ENCODE results near the gene IPO13. TPM values are rescaled to one million over a fixed set of nuclear protein-coding genes. Genes with fewer than 3 reads are reported as not detected.

IPO13 gene, protein sequence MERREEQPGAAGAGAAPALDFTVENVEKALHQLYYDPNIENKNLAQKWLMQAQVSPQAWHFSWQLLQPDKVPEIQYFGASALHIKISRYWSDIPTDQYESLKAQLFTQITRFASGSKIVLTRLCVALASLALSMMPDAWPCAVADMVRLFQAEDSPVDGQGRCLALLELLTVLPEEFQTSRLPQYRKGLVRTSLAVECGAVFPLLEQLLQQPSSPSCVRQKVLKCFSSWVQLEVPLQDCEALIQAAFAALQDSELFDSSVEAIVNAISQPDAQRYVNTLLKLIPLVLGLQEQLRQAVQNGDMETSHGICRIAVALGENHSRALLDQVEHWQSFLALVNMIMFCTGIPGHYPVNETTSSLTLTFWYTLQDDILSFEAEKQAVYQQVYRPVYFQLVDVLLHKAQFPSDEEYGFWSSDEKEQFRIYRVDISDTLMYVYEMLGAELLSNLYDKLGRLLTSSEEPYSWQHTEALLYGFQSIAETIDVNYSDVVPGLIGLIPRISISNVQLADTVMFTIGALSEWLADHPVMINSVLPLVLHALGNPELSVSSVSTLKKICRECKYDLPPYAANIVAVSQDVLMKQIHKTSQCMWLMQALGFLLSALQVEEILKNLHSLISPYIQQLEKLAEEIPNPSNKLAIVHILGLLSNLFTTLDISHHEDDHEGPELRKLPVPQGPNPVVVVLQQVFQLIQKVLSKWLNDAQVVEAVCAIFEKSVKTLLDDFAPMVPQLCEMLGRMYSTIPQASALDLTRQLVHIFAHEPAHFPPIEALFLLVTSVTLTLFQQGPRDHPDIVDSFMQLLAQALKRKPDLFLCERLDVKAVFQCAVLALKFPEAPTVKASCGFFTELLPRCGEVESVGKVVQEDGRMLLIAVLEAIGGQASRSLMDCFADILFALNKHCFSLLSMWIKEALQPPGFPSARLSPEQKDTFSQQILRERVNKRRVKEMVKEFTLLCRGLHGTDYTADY
- polyA plus RNA-seq (ENCODE audit: insufficient read depth in 1 of 5, insufficient read length in 5 of 5, low replicate concordance in 1 of 5), result 10 to 100 TPM; 15.8 to 24.3 (median 20.3) TPM
- long read RNA-seq, donor 1, partial matches to known transcripts, result 9 of 14 reads
- long read RNA-seq, donor 1, other reads (novel, unspliced or antisense), result 0 of 14 reads
- long read RNA-seq, donor 2, result 0 reads
- long read RNA-seq, donor 3, partial matches to known transcripts, result 6 of 7 reads
- long read RNA-seq, donor 3, other reads (novel, unspliced or antisense), result 0 of 7 reads
- long read RNA-seq, donor 4, result 0 reads
- long read RNA-seq, donor 5, partial matches to known transcripts, result 8 of 10 reads
- long read RNA-seq, donor 5, other reads (novel, unspliced or antisense), result 0 of 10 reads
- long read RNA-seq, donor 6, partial matches to known transcripts, result 0 of 2 reads
- long read RNA-seq, donor 6, other reads (novel, unspliced or antisense), result 0 of 2 reads
- long read RNA-seq, donor 7, partial matches to known transcripts, result 0 of 2 reads
- long read RNA-seq, donor 7, other reads (novel, unspliced or antisense), result 0 of 2 reads
- long read RNA-seq, donor 8, result 0 reads

DNA sequence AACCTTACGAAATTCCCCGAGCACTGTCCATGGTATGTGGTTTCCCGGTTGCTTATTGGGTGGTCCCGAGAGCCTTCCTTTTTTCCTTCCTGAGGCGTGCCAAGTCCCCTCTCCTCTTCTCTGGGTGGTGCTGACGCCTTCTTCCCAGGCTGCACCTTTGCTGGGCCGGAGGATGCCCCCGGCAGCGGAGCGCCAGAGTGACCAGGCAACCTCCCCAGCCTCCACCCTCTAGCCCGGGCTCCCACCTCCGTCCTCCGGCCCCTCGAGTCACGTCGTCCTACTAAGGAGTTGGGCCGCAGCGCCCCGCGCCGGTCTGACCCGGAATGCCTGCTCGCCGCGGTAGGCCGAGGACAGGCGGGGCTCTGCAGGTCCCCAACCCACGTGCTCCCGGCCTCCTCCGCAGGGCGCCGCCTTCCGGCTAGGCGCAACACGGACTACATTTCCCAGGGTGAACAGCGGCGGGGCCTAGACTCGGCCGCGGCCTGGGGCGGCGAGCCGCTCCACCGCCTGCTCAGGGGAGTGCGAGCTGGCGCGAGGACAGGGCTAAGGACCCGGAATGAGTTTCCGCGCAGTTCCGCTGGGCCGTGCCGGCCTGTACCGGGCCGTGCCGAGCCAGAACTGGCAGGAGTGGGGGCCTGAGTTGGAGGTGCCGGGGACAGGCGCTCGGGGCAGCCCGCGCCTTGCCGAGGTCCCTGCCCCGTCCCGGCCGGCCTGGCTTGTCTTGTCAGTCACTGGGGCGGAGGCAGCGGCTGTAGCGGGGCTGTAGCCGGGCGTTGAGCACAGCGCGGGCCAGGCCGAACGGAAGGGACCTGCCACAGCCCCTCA, at the start of gene IPO13:
TSS of gene IPO13 (plus strand) at position 715 of the 825 bp plus-strand sequence. CDS start 651 bp downstream, outside the sequence.
- DNase-seq, result peak; percentile 95 to 97

- DNase-seq, result no peak
Measured at GRCh38 chr1:43898981-43899380, 47.8 kb upstream of the IPO13 start.

DNA sequence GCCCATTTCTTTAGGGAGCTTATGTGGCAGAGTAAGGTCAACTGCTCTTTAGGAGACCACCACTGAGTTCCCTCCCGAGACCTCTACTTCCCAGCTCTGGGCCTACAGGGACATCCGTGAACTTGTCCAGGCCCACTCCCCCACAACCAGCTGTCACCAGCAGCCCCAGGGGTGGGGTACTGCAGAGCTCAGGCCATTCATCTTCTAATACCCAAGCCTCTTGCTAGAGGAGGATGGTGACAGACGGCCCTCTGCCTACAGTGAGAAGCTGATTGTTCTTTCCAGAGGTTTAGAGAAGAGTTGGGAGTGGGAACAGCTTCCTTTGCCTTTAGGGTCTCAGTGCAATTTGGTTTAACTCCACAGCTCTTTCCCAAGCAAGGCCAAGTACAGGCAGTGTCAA, 46.4 kb upstream of the IPO13 start:
- no peak for DNase-seq

- no peak for DNase-seq
Measured at GRCh38 chr1:43901196-43901961, 45.4 kb upstream of the IPO13 start.

- no peak for DNase-seq
Measured at GRCh38 chr1:43902058-43902831, 44.5 kb upstream of the IPO13 start.

- DNase-seq, result no peak
Measured at GRCh38 chr1:43904660-43905551, 41.8 kb upstream of the IPO13 start.

GRCh38 chr1:43908226-43908625, 38.5 kb upstream of the IPO13 start:
- no peak for DNase-seq

- no peak for DNase-seq
Measured at GRCh38 chr1:43908858-43909257, 37.9 kb upstream of the IPO13 start.

DNA sequence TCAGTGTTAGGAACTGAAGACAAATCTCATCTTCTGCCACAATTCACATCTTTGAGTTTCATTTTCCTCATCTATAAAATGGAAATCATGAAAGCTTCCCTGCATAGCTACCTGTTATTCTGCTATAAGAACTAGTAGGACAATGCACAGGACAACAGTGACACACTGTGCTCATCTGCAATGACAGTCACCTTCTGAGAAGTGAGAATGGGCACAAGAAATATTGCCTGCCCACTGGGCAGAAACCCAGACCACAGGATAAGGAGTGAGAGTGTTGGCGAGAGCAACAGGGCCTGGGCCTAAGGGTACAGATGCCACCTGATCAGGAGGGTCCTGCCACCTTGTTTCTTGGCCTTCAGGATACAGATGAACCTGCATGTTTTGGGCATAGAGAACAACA, 36.4 kb upstream of the IPO13 start:
- DNase-seq, result no peak

- no peak for DNase-seq
Measured at GRCh38 chr1:43912607-43913006, 34.1 kb upstream of the IPO13 start.

- DNase-seq, result no peak
Measured at GRCh38 chr1:43913051-43913501, 33.7 kb upstream of the IPO13 start.

- no peak for DNase-seq
Measured at GRCh38 chr1:43913666-43914360, 32.9 kb upstream of the IPO13 start.

DNA sequence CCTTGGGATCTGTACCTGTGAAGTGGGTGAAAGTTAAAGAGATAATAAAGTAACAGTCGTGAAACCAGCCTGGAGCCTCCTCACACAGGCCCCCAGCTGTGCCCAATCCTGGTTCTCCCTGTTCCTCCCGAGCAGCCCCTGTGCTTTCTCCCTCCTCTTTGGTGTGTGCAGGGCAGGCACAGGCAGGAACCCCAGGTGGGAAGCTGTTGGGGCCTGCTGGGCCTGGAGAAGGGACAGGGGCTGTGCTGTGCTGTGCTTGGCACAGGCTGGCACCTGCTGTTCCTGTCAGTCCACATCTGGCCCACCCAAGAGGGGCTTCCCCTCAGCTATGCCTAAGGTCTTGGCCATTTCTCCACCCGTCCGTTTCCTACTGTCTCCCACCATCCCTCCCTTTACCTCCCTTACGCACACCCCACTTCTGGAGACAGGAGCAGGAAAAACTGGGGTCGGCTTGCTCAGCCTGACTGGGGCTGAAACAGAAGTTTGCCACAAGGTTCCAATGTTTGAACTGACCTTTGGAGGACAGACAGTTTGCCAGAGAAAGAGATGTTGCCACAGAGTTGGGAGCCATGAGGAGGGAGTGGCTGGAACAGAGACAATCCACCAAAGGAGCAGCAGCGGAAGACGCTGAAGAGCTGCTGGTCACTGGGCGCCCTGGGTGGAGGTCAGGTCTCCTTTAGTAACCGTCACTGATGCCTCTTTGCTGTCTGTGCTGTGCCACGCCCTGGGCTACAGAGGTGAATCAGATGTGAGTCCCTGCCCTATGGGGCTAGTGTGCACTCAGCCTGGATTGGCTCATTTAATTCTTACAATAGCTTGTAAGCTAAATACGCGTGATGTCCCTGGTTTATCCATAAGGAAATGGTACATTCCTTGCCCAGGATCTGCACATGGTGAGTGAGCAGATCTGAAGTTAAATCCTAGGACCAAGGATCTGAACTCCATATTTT, 31.9 kb upstream of the IPO13 start:
- DNase-seq, result no peak

DNA sequence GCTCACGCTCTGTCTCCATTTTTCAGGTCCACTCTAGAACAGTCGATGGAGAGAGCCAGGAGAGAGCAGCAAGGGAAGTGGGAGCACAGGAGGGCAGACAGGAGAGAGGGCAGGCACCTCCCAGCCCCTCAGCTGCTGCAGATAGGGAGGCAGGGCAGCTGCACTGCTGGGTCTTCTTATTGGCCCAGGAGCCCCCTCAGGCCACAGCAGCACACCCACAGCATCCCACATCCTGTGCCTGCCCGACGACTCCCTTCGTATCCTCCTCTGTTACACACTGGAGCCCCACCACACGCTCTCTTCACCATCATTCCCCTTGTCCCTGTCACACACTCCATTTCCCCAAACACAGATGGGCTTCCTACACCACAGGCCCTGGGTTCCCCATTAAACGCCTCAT, 26.8 kb upstream of the IPO13 start:
- no peak for DNase-seq

DNA sequence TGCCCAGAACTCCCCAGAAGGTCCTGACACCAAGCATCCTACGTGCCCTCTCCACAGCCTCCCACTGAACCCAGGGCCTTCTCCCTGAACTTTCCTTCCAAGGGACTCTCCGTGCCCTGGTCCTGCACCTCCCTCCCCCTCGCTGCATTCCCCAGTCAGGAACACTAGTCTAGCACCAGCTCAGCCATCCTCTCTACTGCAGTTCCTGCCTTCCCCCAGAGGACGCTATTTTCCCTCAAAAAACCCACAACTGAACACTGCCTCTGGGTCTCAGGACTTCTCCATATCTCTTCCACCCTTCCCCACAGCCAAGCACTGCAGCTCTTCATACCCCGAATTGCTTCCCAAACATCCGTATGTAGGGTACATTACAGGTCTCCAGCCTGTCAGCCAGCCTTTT, 25.7 kb upstream of the IPO13 start:
- no peak for DNase-seq

DNA sequence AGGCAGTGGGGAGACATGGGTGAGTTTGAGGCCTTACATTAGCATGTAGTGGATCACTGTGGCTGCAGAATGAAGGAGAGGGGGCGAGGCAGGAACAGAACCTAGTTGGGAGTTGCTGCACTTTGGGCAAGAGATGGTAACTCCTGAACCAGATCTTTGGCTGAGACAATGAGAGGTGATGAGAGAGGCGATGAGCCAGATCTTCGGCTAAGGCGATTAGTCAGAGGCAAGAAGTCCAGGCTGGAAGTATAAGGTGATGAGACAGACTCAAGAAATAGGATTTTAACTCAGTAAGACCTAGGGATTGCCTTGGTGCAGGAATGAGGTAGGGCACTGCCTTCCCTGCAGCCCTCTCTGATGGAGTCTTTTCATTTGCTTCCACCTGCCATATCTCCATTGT, 22.2 kb upstream of the IPO13 start:
- no peak for DNase-seq

Data from right lung (tissue), 10 donors.